Measurements from ENCODE around the gene SLC5A10. TPM values are rescaled to one million over a fixed set of nuclear protein-coding genes. Genes with fewer than 3 reads are reported as not detected.

Gene SLC5A10
- total and polyA plus RNA-seq, 2 experiments from 2014 or later = 0.10 TPM; not detected in 1

DNA sequence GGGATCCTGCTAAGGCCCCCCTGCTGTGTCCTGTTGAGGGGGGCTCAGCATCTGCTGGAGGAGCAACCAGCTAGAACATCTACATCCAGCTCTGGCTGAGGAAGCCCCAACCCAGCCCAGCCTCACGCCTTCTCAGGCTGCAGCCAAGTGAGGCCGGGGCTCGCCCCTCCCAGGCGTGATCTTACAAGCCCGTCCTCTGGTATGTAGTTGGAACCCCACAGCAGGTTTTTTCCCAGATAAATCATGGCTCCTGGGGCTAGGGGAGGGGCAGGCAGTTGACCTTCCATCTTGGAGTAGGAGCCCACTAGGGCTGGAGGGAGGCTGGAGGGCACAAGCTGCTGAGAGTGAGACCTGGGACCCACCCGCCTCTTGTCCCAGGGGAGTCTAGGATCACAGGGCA is 47.9 kb downstream of the SLC5A10 start:
- peaks cover 46% of the 10 kb centered on the region for H3K36me3 Mint-ChIP-seq (ENCODE audit: low read depth)
- Histone ChIP-seq H3K4me3 (no peak overlapping the region), H3K9me2 (ENCODE audit: insufficient read depth) (no peaks in the 10 kb centered on the region), H4K20me1 (replicated peaks; ENCODE audit: insufficient read depth) (peaks cover 41% of the 10 kb centered on the region), H3K79me2 (replicated peaks; ENCODE audit: insufficient read depth) (peaks cover 75% of the 10 kb centered on the region), H3K4me1 (ENCODE audit: insufficient read depth) (peaks cover 8% of the 10 kb centered on the region), H2AFZ (no peak overlapping the region), H3K27ac (ENCODE audit: low read depth) (no peak overlapping the region), H3F3A (replicated peaks; ENCODE audit: low read depth) (0 out of 2 replicates have a peak, but pooled peaks cover under 1% of the 10 kb centered on the region), H3K36me3 (ENCODE audit: insufficient read depth) (peaks cover 6% of the 10 kb centered on the region; the same call in 1 of the 2 replicates), H3K4me2 (no peak overlapping the region), H3K27me3 (ENCODE audit: insufficient read depth) (no peaks in the 10 kb centered on the region)
- peaks cover 14% of the 10 kb centered on the region for H3K4me1 Mint-ChIP-seq
- H3K4me3 Mint-ChIP-seq = no peak overlapping the region
- no peak for ATAC-seq
- TF ChIP-seq EZH2phosphoT487 (IDR thresholded peaks at IDR 0.05; ENCODE audit: unreplicated experiment) (no peak), CREB1 (CRISPR knock-in tag; IDR thresholded peaks at IDR 0.05; ENCODE audit: low read depth) (no peak), NANOG (IDR thresholded peaks at IDR 0.05; ENCODE audit: borderline replicate concordance) (no peak), ZNF114 (CRISPR knock-in tag; IDR thresholded peaks at IDR 0.05) (no peak), JUNB (IDR thresholded peaks at IDR 0.05; ENCODE audit: unreplicated experiment) (no peak), ZNF331 (CRISPR knock-in tag; IDR thresholded peaks at IDR 0.05; ENCODE audit: low read depth) (no peak)
- H3K9me3 Mint-ChIP-seq = peaks cover 13% of the 10 kb centered on the region; the same call in 2 of the 3 replicates
- H3K27ac Mint-ChIP-seq = no peak overlapping the region
- no peak for DNase-seq (ENCODE audit: low spot score)
- H3K27me3 Mint-ChIP-seq (ENCODE audit: insufficient read depth, low read depth, poor library complexity) = peaks cover 3% of the 10 kb centered on the region

DNA sequence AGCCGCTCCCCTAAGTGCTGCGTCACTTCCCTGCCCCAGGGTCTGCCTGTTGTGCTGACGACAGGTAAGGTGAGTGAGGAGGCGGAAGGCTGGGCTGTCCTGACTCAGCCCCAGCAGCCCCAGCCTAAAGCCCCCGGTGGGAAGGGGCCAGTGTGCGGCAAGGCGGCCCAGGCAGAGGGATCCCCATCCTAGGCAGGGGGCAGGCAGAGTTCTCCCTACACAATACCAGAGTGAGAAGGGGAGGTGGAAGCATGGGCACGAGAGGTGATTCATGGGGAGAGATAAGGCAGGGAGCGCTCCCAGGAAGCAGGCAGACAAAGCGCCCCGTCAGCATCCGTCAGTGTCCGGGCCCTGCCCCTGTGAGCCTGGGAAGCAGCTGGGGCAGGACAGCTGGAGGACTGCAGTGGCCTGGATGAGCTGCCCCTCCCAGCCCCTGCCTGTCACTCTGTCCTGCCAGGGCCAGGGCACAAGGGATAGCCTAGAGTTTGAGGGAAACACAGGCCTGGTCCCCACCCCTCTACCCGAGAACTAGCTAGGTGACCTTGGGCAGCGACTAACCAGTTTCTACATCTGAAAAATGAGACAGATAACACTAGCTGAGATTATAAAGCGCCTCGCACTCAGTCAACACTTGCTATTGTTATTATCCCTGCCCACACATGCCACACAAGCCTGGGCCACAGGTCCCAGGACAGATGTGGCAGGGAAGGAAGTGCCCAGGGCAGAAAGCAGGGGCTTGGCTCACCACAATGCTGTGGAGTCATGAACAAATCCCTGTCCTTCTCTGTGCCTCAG is 48.8 kb downstream of the SLC5A10 start:
- H3K27me3 Mint-ChIP-seq (ENCODE audit: insufficient read depth, low read depth, poor library complexity) = peaks cover 3% of the 10 kb centered on the region
- Histone ChIP-seq H3K9me2 (ENCODE audit: insufficient read depth) (no peaks in the 10 kb centered on the region), H3K36me3 (ENCODE audit: insufficient read depth) (peaks cover 6% of the 10 kb centered on the region; the same call in 1 of the 2 replicates), H3K4me1 (ENCODE audit: insufficient read depth) (peaks cover 15% of the 10 kb centered on the region), H3K27me3 (ENCODE audit: insufficient read depth) (no peaks in the 10 kb centered on the region), H3F3A (replicated peaks; ENCODE audit: low read depth) (0 out of 2 replicates have a peak, but pooled peaks cover 4% of the 10 kb centered on the region), H4K20me1 (replicated peaks; ENCODE audit: insufficient read depth) (peaks cover 33% of the 10 kb centered on the region), H3K27ac (ENCODE audit: low read depth) (no peak overlapping the region), H2AFZ (no peak overlapping the region), H3K4me2 (no peak overlapping the region), H3K4me3 (no peak overlapping the region), H3K79me2 (replicated peaks; ENCODE audit: insufficient read depth) (peaks cover 67% of the 10 kb centered on the region)
- H3K36me3 Mint-ChIP-seq (ENCODE audit: low read depth) = peaks cover 38% of the 10 kb centered on the region
- no peak overlapping the region for H3K27ac Mint-ChIP-seq
- ATAC-seq (no peak), DNase-seq (ENCODE audit: low spot score) (no peak)
- no peak overlapping the region for H3K4me3 Mint-ChIP-seq
- H3K4me1 Mint-ChIP-seq = peaks cover 14% of the 10 kb centered on the region
- H3K9me3 Mint-ChIP-seq = peaks cover 8% of the 10 kb centered on the region; the same call in 2 of the 3 replicates
- no peak for TF ChIP-seq NANOG (IDR thresholded peaks at IDR 0.05; ENCODE audit: borderline replicate concordance)
- TF ChIP-seq, protein P1, sequence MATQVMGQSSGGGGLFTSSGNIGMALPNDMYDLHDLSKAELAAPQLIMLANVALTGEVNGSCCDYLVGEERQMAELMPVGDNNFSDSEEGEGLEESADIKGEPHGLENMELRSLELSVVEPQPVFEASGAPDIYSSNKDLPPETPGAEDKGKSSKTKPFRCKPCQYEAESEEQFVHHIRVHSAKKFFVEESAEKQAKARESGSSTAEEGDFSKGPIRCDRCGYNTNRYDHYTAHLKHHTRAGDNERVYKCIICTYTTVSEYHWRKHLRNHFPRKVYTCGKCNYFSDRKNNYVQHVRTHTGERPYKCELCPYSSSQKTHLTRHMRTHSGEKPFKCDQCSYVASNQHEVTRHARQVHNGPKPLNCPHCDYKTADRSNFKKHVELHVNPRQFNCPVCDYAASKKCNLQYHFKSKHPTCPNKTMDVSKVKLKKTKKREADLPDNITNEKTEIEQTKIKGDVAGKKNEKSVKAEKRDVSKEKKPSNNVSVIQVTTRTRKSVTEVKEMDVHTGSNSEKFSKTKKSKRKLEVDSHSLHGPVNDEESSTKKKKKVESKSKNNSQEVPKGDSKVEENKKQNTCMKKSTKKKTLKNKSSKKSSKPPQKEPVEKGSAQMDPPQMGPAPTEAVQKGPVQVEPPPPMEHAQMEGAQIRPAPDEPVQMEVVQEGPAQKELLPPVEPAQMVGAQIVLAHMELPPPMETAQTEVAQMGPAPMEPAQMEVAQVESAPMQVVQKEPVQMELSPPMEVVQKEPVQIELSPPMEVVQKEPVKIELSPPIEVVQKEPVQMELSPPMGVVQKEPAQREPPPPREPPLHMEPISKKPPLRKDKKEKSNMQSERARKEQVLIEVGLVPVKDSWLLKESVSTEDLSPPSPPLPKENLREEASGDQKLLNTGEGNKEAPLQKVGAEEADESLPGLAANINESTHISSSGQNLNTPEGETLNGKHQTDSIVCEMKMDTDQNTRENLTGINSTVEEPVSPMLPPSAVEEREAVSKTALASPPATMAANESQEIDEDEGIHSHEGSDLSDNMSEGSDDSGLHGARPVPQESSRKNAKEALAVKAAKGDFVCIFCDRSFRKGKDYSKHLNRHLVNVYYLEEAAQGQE (IDR thresholded peaks at IDR 0.05; ENCODE audit: unreplicated experiment) = no peak
- TF ChIP-seq, protein P2, sequence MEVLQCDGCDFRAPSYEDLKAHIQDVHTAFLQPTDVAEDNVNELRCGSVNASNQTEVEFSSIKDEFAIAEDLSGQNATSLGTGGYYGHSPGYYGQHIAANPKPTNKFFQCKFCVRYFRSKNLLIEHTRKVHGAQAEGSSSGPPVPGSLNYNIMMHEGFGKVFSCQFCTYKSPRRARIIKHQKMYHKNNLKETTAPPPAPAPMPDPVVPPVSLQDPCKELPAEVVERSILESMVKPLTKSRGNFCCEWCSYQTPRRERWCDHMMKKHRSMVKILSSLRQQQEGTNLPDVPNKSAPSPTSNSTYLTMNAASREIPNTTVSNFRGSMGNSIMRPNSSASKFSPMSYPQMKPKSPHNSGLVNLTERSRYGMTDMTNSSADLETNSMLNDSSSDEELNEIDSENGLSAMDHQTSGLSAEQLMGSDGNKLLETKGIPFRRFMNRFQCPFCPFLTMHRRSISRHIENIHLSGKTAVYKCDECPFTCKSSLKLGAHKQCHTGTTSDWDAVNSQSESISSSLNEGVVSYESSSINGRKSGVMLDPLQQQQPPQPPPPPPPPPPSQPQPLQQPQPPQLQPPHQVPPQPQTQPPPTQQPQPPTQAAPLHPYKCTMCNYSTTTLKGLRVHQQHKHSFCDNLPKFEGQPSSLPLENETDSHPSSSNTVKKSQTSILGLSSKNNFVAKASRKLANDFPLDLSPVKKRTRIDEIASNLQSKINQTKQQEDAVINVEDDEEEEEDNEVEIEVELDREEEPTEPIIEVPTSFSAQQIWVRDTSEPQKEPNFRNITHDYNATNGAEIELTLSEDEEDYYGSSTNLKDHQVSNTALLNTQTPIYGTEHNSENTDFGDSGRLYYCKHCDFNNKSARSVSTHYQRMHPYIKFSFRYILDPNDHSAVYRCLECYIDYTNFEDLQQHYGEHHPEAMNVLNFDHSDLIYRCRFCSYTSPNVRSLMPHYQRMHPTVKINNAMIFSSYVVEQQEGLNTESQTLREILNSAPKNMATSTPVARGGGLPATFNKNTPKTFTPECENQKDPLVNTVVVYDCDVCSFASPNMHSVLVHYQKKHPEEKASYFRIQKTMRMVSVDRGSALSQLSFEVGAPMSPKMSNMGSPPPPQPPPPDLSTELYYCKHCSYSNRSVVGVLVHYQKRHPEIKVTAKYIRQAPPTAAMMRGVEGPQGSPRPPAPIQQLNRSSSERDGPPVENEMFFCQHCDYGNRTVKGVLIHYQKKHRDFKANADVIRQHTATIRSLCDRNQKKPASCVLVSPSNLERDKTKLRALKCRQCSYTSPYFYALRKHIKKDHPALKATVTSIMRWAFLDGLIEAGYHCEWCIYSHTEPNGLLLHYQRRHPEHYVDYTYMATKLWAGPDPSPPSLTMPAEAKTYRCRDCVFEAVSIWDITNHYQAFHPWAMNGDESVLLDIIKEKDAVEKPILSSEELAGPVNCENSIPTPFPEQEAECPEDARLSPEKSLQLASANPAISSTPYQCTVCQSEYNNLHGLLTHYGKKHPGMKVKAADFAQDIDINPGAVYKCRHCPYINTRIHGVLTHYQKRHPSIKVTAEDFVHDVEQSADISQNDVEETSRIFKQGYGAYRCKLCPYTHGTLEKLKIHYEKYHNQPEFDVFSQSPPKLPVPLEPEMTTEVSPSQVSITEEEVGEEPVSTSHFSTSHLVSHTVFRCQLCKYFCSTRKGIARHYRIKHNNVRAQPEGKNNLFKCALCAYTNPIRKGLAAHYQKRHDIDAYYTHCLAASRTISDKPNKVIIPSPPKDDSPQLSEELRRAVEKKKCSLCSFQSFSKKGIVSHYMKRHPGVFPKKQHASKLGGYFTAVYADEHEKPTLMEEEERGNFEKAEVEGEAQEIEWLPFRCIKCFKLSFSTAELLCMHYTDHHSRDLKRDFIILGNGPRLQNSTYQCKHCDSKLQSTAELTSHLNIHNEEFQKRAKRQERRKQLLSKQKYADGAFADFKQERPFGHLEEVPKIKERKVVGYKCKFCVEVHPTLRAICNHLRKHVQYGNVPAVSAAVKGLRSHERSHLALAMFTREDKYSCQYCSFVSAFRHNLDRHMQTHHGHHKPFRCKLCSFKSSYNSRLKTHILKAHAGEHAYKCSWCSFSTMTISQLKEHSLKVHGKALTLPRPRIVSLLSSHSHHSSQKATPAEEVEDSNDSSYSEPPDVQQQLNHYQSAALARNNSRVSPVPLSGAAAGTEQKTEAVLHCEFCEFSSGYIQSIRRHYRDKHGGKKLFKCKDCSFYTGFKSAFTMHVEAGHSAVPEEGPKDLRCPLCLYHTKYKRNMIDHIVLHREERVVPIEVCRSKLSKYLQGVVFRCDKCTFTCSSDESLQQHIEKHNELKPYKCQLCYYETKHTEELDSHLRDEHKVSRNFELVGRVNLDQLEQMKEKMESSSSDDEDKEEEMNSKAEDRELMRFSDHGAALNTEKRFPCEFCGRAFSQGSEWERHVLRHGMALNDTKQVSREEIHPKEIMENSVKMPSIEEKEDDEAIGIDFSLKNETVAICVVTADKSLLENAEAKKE (CRISPR knock-in tag; IDR thresholded peaks at IDR 0.05) = no peak
- no peak for TF ChIP-seq EZH2phosphoT487 (IDR thresholded peaks at IDR 0.05; ENCODE audit: unreplicated experiment)
- TF ChIP-seq STAT1 (IDR thresholded peaks at IDR 0.05; ENCODE audit: unreplicated experiment) = no peak
- TF ChIP-seq JUNB (IDR thresholded peaks at IDR 0.05; ENCODE audit: unreplicated experiment) = no peak
- TF ChIP-seq CREB1 (CRISPR knock-in tag; IDR thresholded peaks at IDR 0.05; ENCODE audit: low read depth) = no peak
- TF ChIP-seq ZNF331 (CRISPR knock-in tag; IDR thresholded peaks at IDR 0.05; ENCODE audit: low read depth) = no peak
- no peak for TF ChIP-seq ZNF114 (CRISPR knock-in tag; IDR thresholded peaks at IDR 0.05)
- no peak for TF ChIP-seq POLR2AphosphoS5 (IDR thresholded peaks at IDR 0.05; ENCODE audit: low read depth)

Measured in GM23338 (cell line).